GM12878 (cell line): ENCODE data around the gene TLL2. TPM values are rescaled to one million over a fixed set of nuclear protein-coding genes. Genes with fewer than 3 reads are reported as not detected.

Experiments
- ATAC-seq: fragments of 200-7000 bp; cut with Tn5 transposase; 3 replicates; pipeline ENCODE4 v1.9.1; 2020; ENCODE audit warnings: mild to moderate bottlenecking, moderate library complexity
- BruUV-seq: library from RNA; stranded (reverse); fragments of 400-500 nt; replicated peaks from 2 replicates; lab custom pipeline; 2021; lab: Mats Ljungman, UMichigan
- CTCF ChIA-PET: fragments of 300-600 bp; sonication (Branson Sonifier 250); formaldehyde crosslinking; extraction: SDS; loops from one replicate; lab custom pipeline; 2021; ENCODE audit warnings: inconsistent platforms; lab: Yijun Ruan, JAX
- POLR2A ChIA-PET: fragments of 350-600 bp; formaldehyde crosslinking; extraction: SDS; loops from one replicate; lab custom pipeline; 2021; ENCODE audit warnings: inconsistent platforms; lab: Charles Lee
- RAD21 ChIA-PET: fragments of 300-600 bp; sonication (Branson Sonifier 250); formaldehyde crosslinking; loops from one replicate; lab custom pipeline; 2023; ENCODE audit warnings: antibody characterized with exemption; ENCODE audit not compliant: unreplicated experiment; lab: Charles Lee
- SMC1A ChIA-PET: fragments of 300-600 bp; sonication (Branson Sonifier 250); formaldehyde crosslinking; loops from one replicate; lab custom pipeline; 2023; ENCODE audit not compliant: unreplicated experiment, uncharacterized antibody; lab: Charles Lee
- DNase-seq: peaks from one replicate; pipeline ENCODE4 v3.0.0-alpha.2; 2011; ENCODE audit warnings: low read depth, low spot score
- FAIRE-seq: peaks from 3 replicates; lab custom pipeline; 2011; peaks lifted over from hg19 to GRCh38; lab: Jason Lieb, UNC
- H2AFZ ChIP-seq: 2 replicates; pipeline ENCODE4 v1.6.0; 2011; ENCODE audit warnings: low read depth, low read length, control low read depth; ENCODE audit not compliant: control insufficient read depth
- H3K27ac ChIP-seq: 2 replicates; pipeline ENCODE4 v1.5.1; 2011; ENCODE audit warnings: control low read depth; ENCODE audit not compliant: control insufficient read depth, insufficient read depth
- H3K27me3 ChIP-seq, 2 experiments: replicated peaks in 1 of 2; 2 replicates each; pipeline versions ENCODE4 v1.6.0 to v1.6.1; 2011; ENCODE audit warnings: low read length in 1 of 2; ENCODE audit not compliant: control insufficient read depth in 2 of 2, insufficient read depth in 2 of 2
- H3K36me3 ChIP-seq, 2 experiments: 2 replicates each; pipeline ENCODE4 v1.5.1; 2011; ENCODE audit warnings: low read length in 1 of 2; ENCODE audit not compliant: control insufficient read depth in 2 of 2, insufficient read depth in 2 of 2
- H3K4me1 ChIP-seq: 2 replicates; pipeline ENCODE4 v1.6.1; 2011; ENCODE audit warnings: mild to moderate bottlenecking, low read length, moderate library complexity, mixed read lengths; ENCODE audit not compliant: control insufficient read depth, insufficient read depth
- H3K4me2 ChIP-seq: 2 replicates; pipeline ENCODE4 v1.6.0; 2011; ENCODE audit warnings: control low read depth; ENCODE audit not compliant: control insufficient read depth, insufficient read depth
- H3K4me3 ChIP-seq: fragments of 200-600 bp; sonication (generic); 2 replicates; pipeline ENCODE4 v1.5.1; 2016
- H3K79me2 ChIP-seq: 2 replicates; pipeline ENCODE4 v1.6.0; 2011; ENCODE audit warnings: low read length; ENCODE audit not compliant: control insufficient read depth, insufficient read depth
- H3K9ac ChIP-seq: 2 replicates; pipeline ENCODE4 v1.8.0; 2011; ENCODE audit warnings: low read length, control low read depth, mixed read lengths; ENCODE audit not compliant: control insufficient read depth, insufficient read depth
- H3K9me3 ChIP-seq: replicated peaks from 3 replicates; pipeline ENCODE4 v1.5.1; 2011; ENCODE audit warnings: mild to moderate bottlenecking, low read length; ENCODE audit not compliant: control insufficient read depth, insufficient read depth
- H4K20me1 ChIP-seq: 2 replicates; pipeline ENCODE4 v1.6.0; 2011; ENCODE audit not compliant: control insufficient read depth, insufficient read depth
- RFX5 ChIP-seq: IDR thresholded peaks from 2 replicates; pipeline ENCODE4 v1.6.1; 2011; ENCODE audit warnings: low read depth, low read length, improper control_type of control experiment
- WGBS: methylation state at CpG from one replicate; pipeline ENCODE4 v1.1.6; 2016; ENCODE audit warnings: low lambda C conversion rate; ENCODE audit not compliant: insufficient replicate concordance, insufficient coverage; ENCODE audit errors: missing lambda C conversion rate; 5-methylcytosine and 5-hydroxymethylcytosine counted together
- in situ Hi-C: fragments of 300-500 bp; cut with MboI; formaldehyde crosslinking; loops from 9 replicates; pipeline ENCODE4 v1.14.3; 2018; ENCODE audit warnings: mixed read lengths
- intact Hi-C: fragments of 100-400 bp; cut with micrococcal nuclease; formaldehyde crosslinking; loops from one replicate; pipeline ENCODE4 v1.14.2; 2022; ENCODE audit not compliant: unreplicated experiment
- polyA plus RNA-seq, 11 experiments: library from polyadenylated mRNA; depleted of rRNA in 4 of 11; unstranded in 6 of 11; stranded (reverse) in 5 of 11; fragments of >200 nt; fragmentation: Nextera tagmentation in 4 of 11; fragmentation: Illumina TruSeq in 1 of 11; extraction: Ambion mirVana in 4 of 11; extraction: Trizol in 1 of 11; gene quantifications; 1 replicate in 1 of 11; 2 replicates in 10 of 11; pipeline versions ENCODE4 v1.2.1 to v1.2.3, GENCODE V29; 2011 to 2016; ENCODE audit warnings: inconsistent platforms in 2 of 11, missing spikeins in 2 of 11, low read depth in 1 of 11
- total RNA-seq, 4 experiments: library from RNA; depleted of rRNA in 3 of 4; stranded (reverse); fragments of >200 nt in 3 of 4; fragmentation: Illumina TruSeq in 1 of 4; extraction: Trizol in 1 of 4; gene quantifications; 2 replicates each; pipeline versions ENCODE4 v1.2.1 to v1.2.3, GENCODE V29; 2013 to 2021
- TF ChIP-seq, protein P1 (sequence below), 3 experiments: IDR thresholded peaks in 2 of 3; conservative IDR thresholded peaks in 1 of 3; 2 replicates each; pipeline ENCODE4 v1.5.1; 2011; ENCODE audit warnings: low read depth in 3 of 3, low read length in 3 of 3, mild to moderate bottlenecking in 3 of 3, control low read depth in 2 of 3, moderate library complexity in 2 of 3, inconsistent platforms in 1 of 3, mixed read lengths in 1 of 3; ENCODE audit not compliant: control insufficient read depth in 2 of 3, insufficient read depth in 1 of 3; ENCODE audit errors: extremely low read depth in 1 of 3

TLL2 gene
- total and polyA plus RNA-seq, 10 of the 15 experiments (the other 5 are each of a cell fraction or from before 2014, with no cell fraction given): 0.02 to 2.1 (median 0.52) TPM

DNA sequence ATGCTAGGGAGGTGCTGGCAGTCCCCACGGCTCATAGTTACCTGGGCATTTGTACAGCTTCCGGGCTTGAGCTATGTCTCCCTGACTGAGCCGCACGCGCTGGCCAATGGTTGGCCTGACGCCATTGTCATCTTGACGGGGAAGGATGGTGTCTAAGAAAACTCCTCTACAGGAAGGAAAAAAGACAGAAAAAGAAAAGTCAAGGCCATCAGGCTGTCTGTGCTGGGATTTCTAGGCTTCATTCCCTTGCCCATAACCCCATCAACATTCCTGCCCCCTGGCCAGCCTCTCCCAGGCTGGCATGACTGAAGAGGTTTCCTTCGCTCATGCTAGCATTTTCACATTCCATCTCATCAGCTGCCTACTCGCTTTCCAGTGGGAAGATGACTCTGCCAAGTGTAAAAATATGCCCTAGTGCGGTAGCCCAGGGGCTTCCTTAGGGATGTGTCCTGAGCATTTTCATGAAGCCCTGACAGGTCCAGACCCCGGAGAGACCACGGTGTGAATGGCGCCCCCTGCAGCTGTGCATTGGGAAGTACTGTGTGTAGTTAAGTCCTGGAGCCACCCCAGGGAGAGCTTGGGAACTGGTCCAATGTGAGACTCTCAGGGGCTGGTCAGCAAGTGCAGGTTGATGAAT lies 100.5 kb downstream of the TLL2 start:
- Histone ChIP-seq H3K36me3 (no peaks in the 10 kb centered on the region), H3K4me1 (no peaks in the 10 kb centered on the region; the same call in 1 of the 2 replicates), H3K4me3 (no peak overlapping the region), H4K20me1 (no peaks in the 10 kb centered on the region), H2AFZ (no peak overlapping the region), H3K9ac (no peak overlapping the region), H3K4me2 (no peak overlapping the region), H3K27me3 (no peaks in the 10 kb centered on the region; a peak in 1 of 4 replicates), H3K27ac (no peak overlapping the region), H3K79me2 (no peaks in the 10 kb centered on the region), H3K9me3 (no peaks in the 10 kb centered on the region; the same call in 2 of the 3 replicates)
- BruUV-seq: no TSS peak
- FAIRE-seq (no peak), ATAC-seq (no peak), DNase-seq (no peak)
- SMC1A ChIA-PET: no interaction called here
- WGBS: 53% methylated on average over 13 of the region's 13 CpGs
- in situ Hi-C loops (no loop called here), intact Hi-C loops (no loop called here)
- POLR2A ChIA-PET: no interaction called here
- TF ChIP-seq, protein P1, sequence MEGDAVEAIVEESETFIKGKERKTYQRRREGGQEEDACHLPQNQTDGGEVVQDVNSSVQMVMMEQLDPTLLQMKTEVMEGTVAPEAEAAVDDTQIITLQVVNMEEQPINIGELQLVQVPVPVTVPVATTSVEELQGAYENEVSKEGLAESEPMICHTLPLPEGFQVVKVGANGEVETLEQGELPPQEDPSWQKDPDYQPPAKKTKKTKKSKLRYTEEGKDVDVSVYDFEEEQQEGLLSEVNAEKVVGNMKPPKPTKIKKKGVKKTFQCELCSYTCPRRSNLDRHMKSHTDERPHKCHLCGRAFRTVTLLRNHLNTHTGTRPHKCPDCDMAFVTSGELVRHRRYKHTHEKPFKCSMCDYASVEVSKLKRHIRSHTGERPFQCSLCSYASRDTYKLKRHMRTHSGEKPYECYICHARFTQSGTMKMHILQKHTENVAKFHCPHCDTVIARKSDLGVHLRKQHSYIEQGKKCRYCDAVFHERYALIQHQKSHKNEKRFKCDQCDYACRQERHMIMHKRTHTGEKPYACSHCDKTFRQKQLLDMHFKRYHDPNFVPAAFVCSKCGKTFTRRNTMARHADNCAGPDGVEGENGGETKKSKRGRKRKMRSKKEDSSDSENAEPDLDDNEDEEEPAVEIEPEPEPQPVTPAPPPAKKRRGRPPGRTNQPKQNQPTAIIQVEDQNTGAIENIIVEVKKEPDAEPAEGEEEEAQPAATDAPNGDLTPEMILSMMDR (IDR thresholded peaks at IDR 0.05 in 2 of 3, conservative IDR thresholded peaks at IDR 0.05 in 1 of 3; ENCODE audit: control insufficient read depth in 2 of 3, extremely low read depth in 1 of 3, insufficient read depth in 1 of 3, low read depth in 3 of 3, low read length in 3 of 3): peak in 2 of 3 experiments; percentile 9 to 14; a peak in 1 of 6 replicates
- no peak for TF ChIP-seq RFX5
- CTCF ChIA-PET: no interaction called here
- RAD21 ChIA-PET: no interaction called here
